ENCODE results near the gene COL9A3. TPM values are rescaled to one million over a fixed set of nuclear protein-coding genes. Genes with fewer than 3 reads are reported as not detected.

COL9A3 gene
- total RNA-seq, result 0.42 TPM
- long read RNA-seq, result 0 reads

DNA sequence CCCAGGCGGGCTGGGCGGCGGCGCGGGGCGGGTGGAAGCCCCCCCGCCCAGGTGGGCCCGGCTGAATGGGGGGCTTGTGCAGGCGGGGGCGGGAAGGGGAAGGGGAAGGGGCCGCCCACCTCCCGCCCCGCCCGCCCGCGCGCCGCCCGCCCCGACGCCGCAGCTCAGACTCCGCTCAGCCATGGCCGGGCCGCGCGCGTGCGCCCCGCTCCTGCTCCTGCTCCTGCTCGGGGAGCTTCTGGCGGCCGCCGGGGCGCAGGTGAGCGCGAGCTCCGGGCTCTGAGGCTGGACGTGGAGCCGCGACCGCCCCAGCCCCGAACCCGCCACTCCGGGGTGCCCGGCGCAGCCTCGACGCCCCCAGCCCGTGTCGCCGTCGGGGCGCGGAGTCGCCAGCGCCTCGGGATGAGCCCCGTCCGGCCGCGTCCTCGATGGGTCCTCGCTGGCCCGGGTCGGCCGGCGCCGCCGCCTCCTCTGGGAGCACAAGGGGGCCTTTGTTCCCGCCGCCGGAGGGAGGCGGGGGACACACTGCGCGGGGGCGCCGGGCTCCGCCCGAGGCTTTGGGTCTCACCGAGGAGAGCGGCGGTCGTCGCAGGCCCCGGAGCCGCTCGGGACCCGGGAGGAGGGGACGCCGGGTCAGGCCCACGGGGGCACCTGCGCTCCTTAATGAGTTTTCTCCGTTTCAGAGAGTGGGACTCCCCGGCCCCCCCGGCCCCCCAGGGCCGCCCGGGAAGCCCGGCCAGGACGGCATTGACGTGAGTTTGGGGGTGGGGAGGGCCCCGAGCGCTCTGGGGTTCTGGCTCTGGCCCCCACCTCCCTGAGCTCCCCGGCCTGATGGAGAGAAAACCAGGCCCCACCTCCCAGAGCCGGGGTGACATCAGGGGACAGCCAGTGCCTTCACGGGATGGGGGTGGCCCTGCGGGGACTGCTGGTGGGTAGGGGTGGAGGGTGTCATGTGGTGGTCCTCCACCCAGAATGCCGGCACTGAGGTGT, at the start of gene COL9A3:
TSS of gene COL9A3 (plus strand) at position 167 of the 990 bp plus-strand sequence. CDS start at position 182, 15 bp downstream.
- no peak for DNase-seq (ENCODE audit: low spot score)

DNA sequence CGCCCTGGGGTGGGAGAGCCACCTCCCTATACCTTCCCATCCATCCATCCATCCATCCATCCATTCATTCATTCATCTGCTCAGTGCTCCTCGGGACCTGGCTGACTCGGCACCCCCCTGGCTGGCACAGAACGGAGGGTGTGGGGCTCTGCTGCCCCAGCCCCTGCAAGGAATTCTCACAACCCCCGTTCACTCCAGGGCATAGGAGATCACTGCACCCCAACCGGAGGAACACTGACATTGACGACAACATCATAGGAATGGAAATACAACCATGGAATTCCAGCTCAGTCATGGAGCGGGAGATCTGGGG, 48.7 kb upstream of the COL9A3 start:
- DNase-seq (ENCODE audit: low spot score), result no peak

- DNase-seq (ENCODE audit: low spot score), result no peak
Observed at GRCh38 chr20:62768551-62769287, 48.1 kb upstream of the COL9A3 start.

GRCh38 chr20:62769346-62770071, 47.3 kb upstream of the COL9A3 start:
- no peak for DNase-seq (ENCODE audit: low spot score)

DNA sequence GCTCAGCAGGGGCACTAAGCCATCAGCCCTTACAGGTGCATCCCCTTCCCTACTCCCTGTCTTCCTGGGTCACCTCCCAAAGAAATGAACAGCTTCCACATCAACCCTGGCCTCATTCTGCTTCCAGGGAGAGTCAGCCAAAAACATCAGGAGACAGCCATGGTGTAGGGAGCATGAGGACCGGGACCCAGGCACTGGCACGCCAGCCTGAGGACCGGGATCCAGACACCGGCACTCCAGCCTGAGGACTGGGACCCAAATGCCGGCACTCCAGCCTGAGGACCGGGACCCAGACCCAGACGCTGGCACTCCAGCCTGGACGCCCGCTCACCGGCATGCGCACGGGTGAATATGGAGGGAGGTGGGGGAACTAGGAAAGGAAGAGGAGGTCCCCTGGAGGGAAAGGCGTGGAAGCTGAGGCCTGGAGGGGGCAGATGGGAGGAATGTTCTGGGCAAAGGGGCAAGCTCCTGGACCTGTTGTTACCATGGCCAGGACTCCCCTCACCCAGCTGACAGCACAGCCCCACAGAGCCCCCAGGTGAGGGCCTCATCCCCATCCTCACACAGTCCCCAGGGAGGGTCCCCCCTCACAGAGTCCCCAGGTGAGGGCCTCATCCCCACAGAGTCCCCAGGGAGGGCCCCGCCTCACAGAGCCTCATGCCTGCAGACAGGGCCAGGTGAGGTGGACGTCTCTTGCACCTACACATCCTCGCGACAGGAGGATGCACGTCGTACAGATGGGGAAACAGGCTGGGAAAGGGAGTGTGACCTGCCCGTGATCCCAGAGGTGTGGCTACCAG, 46.5 kb upstream of the COL9A3 start:
- DNase-seq (ENCODE audit: low spot score), result no peak

GRCh38 chr20:62770916-62771315, 45.9 kb upstream of the COL9A3 start:
- no peak for DNase-seq (ENCODE audit: low spot score)

GRCh38 chr20:62771396-62772102, 45.3 kb upstream of the COL9A3 start:
- no peak for DNase-seq (ENCODE audit: low spot score)

DNA sequence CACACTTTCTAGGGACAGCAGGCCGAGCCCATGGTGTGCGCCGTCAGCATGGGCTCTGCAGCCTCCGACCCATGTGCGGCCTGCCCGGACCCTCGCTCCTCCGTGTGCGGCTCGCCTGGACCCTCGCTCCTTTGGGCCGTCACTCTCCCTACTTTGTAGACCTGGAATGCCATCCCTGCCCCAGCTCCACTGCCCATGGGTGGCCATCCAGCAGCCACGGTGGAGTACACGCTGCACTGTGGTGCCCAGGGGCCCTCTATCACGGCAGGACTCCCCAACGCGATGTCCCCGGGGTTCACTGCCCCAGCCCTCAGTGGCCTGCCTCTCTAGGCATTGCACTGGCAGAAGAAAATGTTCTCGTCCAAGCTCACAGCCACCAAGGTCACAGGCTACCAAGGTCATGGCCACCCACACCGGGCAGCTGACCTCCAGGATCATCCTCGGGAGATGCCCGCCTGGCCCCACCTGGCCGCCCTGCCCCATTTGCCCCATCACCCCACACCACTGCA, 44.7 kb upstream of the COL9A3 start:
- DNase-seq (ENCODE audit: low spot score), result no peak

- DNase-seq (ENCODE audit: low spot score), result no peak
Observed at GRCh38 chr20:62772619-62772989, 44.2 kb upstream of the COL9A3 start.

DNA sequence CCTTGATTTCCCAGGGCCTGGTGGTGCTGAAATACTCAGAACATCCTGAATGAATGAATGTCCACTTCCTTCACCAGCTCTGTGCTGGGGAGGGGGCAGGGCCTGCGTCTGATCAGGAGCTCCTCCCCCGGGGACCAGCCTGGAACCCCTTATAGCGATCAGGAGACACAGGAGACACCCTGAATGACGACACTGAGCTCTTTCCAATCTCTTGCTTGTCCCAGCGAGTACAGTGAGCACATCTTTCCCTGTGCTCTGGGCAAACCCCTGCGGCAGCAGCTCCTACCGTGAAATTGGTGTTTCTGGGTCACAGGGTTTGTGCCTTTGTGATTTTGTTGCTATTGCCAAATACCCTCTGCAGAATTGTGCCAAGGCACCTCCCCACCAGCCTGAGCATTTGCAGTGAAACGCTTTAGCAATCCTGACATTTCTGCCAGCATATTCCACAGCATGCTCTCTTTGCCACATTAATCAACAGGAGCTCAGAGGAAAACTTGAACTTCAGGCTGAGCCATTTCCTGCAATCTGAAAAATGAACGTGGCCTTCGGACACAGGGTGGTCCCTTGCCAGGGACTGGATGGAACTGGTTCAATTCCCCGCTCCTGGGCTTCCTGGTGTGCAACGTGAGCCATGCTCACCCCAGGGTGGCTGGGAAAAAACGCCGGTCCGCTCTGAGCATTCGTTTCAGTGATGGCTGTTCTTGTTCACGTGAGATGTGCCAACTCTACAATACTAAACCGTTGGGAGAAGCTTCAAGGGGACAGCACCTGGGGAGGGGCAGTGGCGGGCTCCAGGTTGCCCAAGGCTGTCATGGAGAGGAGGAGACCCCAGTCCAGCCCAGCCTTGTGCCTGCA, 43.6 kb upstream of the COL9A3 start:
- DNase-seq (ENCODE audit: low spot score), result no peak

DNA sequence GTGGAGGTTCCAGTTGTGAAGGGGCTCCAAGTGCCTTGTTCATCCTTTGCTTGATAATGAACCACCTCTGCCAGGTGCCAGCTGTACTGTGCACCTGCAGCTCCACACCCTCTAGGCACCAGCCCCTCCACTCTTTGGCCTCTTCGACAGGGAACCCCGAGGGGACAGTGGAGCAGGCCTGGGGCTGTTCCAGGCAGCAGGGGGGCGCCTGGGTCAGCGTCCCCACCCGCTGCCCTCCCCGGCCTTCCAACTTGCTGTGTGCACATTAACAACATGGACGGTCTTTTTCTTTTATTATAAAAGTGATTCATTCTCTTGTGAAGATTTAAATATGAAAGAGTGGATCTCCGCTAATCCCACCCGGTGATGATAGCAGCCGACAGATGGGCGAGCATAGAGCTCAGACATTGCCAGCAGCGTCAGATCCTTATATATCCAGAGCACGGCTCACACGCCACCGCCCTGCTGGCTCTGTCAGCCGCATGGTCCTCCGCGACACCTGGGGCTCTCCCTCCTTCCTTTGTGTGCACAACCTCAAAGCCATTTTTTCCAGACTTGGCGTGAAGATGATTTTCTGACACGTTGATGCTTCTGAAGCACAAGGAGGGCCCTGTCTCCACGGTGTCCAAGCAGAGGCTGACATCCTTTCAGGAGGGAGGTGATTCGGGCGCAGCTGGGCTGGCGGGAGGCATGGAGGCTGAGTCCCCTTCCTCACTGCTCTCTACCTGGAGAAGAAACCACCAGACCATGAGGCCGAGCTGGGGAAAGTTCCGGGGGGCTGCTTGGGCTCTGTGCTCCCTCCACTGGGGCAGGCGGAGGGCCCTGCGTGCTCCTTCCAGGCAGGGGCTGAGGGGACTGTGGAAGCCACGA, 42.8 kb upstream of the COL9A3 start:
- no peak for DNase-seq (ENCODE audit: low spot score)

- DNase-seq (ENCODE audit: low spot score), result no peak
Observed at GRCh38 chr20:62774762-62775161, 42.1 kb upstream of the COL9A3 start.

GRCh38 chr20:62775206-62775605, 41.6 kb upstream of the COL9A3 start:
- no peak for DNase-seq (ENCODE audit: low spot score)

GRCh38 chr20:62776035-62776691, 40.7 kb upstream of the COL9A3 start:
- DNase-seq (ENCODE audit: low spot score), result no peak

GRCh38 chr20:62776692-62777527, 39.9 kb upstream of the COL9A3 start:
- DNase-seq (ENCODE audit: low spot score), result no peak

GRCh38 chr20:62777528-62777830, 39.4 kb upstream of the COL9A3 start:
- DNase-seq (ENCODE audit: low spot score), result no peak

DNA sequence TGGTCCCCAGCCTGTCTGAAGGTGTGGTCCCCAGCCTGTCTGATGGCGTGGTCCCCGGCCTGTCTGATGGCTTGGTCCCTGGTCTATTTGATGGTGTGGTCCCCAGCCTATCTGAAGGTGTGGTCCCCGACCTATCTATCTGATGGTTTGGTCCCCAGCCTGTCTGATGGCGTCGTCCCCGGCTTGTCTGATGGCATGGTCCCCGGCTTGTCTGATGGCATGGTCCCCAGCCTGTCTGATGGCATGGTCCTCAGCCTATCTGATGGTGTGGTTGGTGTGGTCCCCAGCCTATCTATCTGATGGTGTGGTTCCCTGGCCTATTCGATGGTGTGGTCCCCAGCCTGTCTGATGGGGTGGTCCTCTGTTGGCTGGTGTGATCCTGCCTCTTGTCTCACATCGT, 38.8 kb upstream of the COL9A3 start:
- DNase-seq (ENCODE audit: low spot score), result no peak
